HepG2 (cell line): ENCODE results near the gene INPP4B.

Experiments used
- ARNT ChIP-seq: fragments of 450-650 bp; IDR thresholded peaks from 2 replicates; pipeline ENCODE4 v1.6.1; 2017
- BATF2 ChIP-seq: sonication (generic); formaldehyde crosslinking; IDR thresholded peaks from 2 replicates; pipeline ENCODE4 v1.8.0; 2022; ENCODE audit warnings: mild to moderate bottlenecking, missing genetic modification reagents, moderate library complexity
- EP300 ChIP-seq, 3 experiments: sonication (generic) in 1 of 3; formaldehyde crosslinking in 1 of 3; IDR thresholded peaks; 2 replicates each; pipeline versions ENCODE4 v1.5.1 to v1.6.1; 2011 to 2020; ENCODE audit warnings: low read depth in 2 of 3, low read length in 2 of 3, borderline replicate concordance in 1 of 3, improper control_type of control experiment in 1 of 3, mild to moderate bottlenecking in 1 of 3, missing genetic modification reagents in 1 of 3, moderate library complexity in 1 of 3
- POLR2AphosphoS5 ChIP-seq: IDR thresholded peaks from 2 replicates; pipeline ENCODE4 v1.6.1; 2012; ENCODE audit warnings: low read depth, low read length
- ZNF83 ChIP-seq: sonication (generic); formaldehyde crosslinking; IDR thresholded peaks from 2 replicates; pipeline ENCODE4 v1.4.0; 2020; ENCODE audit warnings: missing genetic modification reagents, mild to moderate bottlenecking, borderline replicate concordance
- TF ChIP-seq, protein P1 (sequence below): sonication (generic); formaldehyde crosslinking; conservative IDR thresholded peaks from 2 replicates; pipeline ENCODE4 v1.4.0; 2020; ENCODE audit warnings: missing genetic modification reagents
- TF ChIP-seq, protein P2 (sequence below): sonication (generic); formaldehyde crosslinking; IDR thresholded peaks from 2 replicates; pipeline ENCODE4 v1.5.0; 2020; ENCODE audit warnings: mild to moderate bottlenecking, missing genetic modification reagents, moderate library complexity
- TF ChIP-seq, protein P3 (sequence below): sonication (generic); formaldehyde crosslinking; IDR thresholded peaks from 2 replicates; pipeline ENCODE4 v1.8.1; 2023; ENCODE audit warnings: mild to moderate bottlenecking, missing genetic modification reagents
- TF ChIP-seq, protein P4 (sequence below): sonication (generic); formaldehyde crosslinking; IDR thresholded peaks from 2 replicates; pipeline ENCODE4 v1.4.0; 2020; ENCODE audit warnings: low read depth, mild to moderate bottlenecking, missing genetic modification reagents

DNA sequence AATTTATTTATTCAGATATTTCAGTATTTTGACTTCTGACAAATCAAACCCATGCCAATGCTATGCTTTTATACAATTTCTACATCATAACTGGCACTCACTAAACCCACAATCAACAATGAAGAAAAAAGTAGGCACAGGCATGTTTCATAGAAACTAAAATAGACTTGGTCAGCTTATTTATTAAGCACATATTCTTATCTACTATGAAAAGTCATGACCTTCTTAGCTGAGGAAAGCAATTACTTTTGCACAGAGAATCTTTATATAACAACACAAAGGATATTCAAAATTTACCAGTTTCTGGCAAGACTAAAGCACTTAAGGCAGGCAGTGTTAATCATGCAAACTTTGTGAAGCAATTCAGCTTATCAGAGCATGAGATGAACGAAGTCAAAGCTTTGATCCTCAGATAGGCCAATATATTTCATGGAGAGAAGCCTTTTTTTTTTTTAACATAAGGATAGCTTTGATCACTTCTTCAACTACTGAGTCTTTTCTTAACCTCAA is 490.6 kb downstream of the INPP4B start:
- TF ChIP-seq, protein P1, sequence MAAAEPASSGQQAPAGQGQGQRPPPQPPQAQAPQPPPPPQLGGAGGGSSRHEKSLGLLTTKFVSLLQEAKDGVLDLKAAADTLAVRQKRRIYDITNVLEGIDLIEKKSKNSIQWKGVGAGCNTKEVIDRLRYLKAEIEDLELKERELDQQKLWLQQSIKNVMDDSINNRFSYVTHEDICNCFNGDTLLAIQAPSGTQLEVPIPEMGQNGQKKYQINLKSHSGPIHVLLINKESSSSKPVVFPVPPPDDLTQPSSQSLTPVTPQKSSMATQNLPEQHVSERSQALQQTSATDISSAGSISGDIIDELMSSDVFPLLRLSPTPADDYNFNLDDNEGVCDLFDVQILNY (CRISPR knock-in tag) = no peak
- TF ChIP-seq EP300 (IDR thresholded peaks at IDR 0.05; ENCODE audit: low read depth in 2 of 2, low read length in 2 of 2) (no peak), EP300 (CRISPR knock-in tag; IDR thresholded peaks at IDR 0.05; ENCODE audit: borderline replicate concordance) (no peak), BATF2 (CRISPR knock-in tag) (no peak), ZNF83 (CRISPR knock-in tag) (no peak), ARNT (no peak), POLR2AphosphoS5 (no peak)
- TF ChIP-seq, protein P2, sequence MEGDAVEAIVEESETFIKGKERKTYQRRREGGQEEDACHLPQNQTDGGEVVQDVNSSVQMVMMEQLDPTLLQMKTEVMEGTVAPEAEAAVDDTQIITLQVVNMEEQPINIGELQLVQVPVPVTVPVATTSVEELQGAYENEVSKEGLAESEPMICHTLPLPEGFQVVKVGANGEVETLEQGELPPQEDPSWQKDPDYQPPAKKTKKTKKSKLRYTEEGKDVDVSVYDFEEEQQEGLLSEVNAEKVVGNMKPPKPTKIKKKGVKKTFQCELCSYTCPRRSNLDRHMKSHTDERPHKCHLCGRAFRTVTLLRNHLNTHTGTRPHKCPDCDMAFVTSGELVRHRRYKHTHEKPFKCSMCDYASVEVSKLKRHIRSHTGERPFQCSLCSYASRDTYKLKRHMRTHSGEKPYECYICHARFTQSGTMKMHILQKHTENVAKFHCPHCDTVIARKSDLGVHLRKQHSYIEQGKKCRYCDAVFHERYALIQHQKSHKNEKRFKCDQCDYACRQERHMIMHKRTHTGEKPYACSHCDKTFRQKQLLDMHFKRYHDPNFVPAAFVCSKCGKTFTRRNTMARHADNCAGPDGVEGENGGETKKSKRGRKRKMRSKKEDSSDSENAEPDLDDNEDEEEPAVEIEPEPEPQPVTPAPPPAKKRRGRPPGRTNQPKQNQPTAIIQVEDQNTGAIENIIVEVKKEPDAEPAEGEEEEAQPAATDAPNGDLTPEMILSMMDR = no peak
- TF ChIP-seq, protein P3, sequence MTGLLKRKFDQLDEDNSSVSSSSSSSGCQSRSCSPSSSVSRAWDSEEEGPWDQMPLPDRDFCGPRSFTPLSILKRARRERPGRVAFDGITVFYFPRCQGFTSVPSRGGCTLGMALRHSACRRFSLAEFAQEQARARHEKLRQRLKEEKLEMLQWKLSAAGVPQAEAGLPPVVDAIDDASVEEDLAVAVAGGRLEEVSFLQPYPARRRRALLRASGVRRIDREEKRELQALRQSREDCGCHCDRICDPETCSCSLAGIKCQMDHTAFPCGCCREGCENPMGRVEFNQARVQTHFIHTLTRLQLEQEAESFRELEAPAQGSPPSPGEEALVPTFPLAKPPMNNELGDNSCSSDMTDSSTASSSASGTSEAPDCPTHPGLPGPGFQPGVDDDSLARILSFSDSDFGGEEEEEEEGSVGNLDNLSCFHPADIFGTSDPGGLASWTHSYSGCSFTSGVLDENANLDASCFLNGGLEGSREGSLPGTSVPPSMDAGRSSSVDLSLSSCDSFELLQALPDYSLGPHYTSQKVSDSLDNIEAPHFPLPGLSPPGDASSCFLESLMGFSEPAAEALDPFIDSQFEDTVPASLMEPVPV (CRISPR knock-in tag) = no peak
- TF ChIP-seq, protein P4, sequence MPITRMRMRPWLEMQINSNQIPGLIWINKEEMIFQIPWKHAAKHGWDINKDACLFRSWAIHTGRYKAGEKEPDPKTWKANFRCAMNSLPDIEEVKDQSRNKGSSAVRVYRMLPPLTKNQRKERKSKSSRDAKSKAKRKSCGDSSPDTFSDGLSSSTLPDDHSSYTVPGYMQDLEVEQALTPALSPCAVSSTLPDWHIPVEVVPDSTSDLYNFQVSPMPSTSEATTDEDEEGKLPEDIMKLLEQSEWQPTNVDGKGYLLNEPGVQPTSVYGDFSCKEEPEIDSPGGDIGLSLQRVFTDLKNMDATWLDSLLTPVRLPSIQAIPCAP (CRISPR knock-in tag) = no peak
